NCI-H82 treated with DMSO at 0.1 percent for 48 hours (cell line): ENCODE results near the gene RNF44.

Experiments used
- DNase-seq: peaks from one replicate; lab custom pipeline; 2025; ENCODE audit not compliant: unreplicated experiment; lab: John Stamatoyannopoulos, UW

Gene RNF44

GRCh38 chr5:176535664-176536131, 1.5 kb downstream of the RNF44 start:
- no peak for DNase-seq

GRCh38 chr5:176535101-176535663, 2.0 kb downstream of the RNF44 start:
- DNase-seq, result no peak

- no peak for DNase-seq
Observed at GRCh38 chr5:176534640-176535039, 2.6 kb downstream of the RNF44 start.

GRCh38 chr5:176533894-176534611, 3.1 kb downstream of the RNF44 start:
- DNase-seq, result no peak

- no peak for DNase-seq
Observed at GRCh38 chr5:176533390-176533789, 3.8 kb downstream of the RNF44 start.

GRCh38 chr5:176532795-176533194, 4.4 kb downstream of the RNF44 start:
- DNase-seq, result no peak

- DNase-seq, result no peak
Observed at GRCh38 chr5:176531902-176532493, 5.2 kb downstream of the RNF44 start.

- DNase-seq, result no peak
Observed at GRCh38 chr5:176530983-176531901, 6.0 kb downstream of the RNF44 start.

- DNase-seq, result no peak
Observed at GRCh38 chr5:176530393-176530982, 6.7 kb downstream of the RNF44 start.

GRCh38 chr5:176529741-176530141, 7.5 kb downstream of the RNF44 start:
- no peak for DNase-seq

- no peak for DNase-seq
Observed at GRCh38 chr5:176529116-176529740, 8.0 kb downstream of the RNF44 start.

GRCh38 chr5:176528761-176529115, 8.5 kb downstream of the RNF44 start:
- DNase-seq, result no peak

- DNase-seq, result no peak
Observed at GRCh38 chr5:176528301-176528700, 8.9 kb downstream of the RNF44 start.

- no peak for DNase-seq
Observed at GRCh38 chr5:176527246-176528222, 9.7 kb downstream of the RNF44 start.

GRCh38 chr5:176526462-176526861, 10.7 kb downstream of the RNF44 start:
- no peak for DNase-seq

GRCh38 chr5:176525677-176526076, 11.5 kb downstream of the RNF44 start:
- DNase-seq, result no peak

GRCh38 chr5:176524987-176525386, 12.2 kb downstream of the RNF44 start:
- no peak for DNase-seq

GRCh38 chr5:176524138-176524537, 13.1 kb downstream of the RNF44 start:
- no peak for DNase-seq

GRCh38 chr5:176521699-176522263, 15.4 kb downstream of the RNF44 start:
- DNase-seq, result no peak
